ENCODE measurements around the gene COL6A6.
"Not testable (repeated sequence)": the region's sequence is repeated elsewhere in the genome, so short reads cannot be mapped to it uniquely, and the experiment has no call there.

Gene COL6A6

DNA sequence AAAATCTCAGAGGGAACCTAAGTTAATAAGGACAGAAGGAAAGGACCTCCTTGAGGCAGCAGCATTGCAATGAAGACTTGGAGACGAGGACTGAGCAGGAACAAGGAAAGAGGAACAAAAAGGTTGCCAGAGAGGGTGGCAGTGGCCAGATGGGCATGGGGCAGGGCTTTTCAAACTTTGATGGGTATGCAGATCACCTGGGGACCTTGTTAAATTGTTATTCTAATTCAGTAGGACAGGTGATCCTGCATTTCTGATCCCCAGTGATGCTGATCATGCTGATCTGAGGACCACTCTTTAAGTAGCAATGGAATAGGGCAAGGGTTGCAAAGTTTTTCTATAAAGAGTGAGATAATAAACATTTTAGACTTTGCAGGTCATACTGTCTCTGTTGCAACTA is 11.1 kb downstream of the COL6A6 start:
- H3K4me3 ChIP-seq: no peak overlapping the region
- H3K4me2 ChIP-seq: no peak overlapping the region
- H3K9ac ChIP-seq: no peak overlapping the region
- TF ChIP-seq Cebpa-rat (IDR thresholded peaks at IDR 0.05): no peak
- H3K36me3 ChIP-seq: no peaks in the 10 kb centered on the region
- no peaks in the 10 kb centered on the region for H3K27me3 ChIP-seq
- no peaks in the 10 kb centered on the region for H3K9me3 ChIP-seq (replicated peaks in 1 of 11)
- H3K27ac ChIP-seq: no peak overlapping the region
- H4K20me1 ChIP-seq: no peaks in the 10 kb centered on the region
- peaks cover 0 to 10% (median 7%) of the 10 kb centered on the region in 10 experiments; a peak in 7 of 20 replicates for H3K4me1 ChIP-seq

- H3K4me1 ChIP-seq: peaks cover 0 to 10% (median 7%) of the 10 kb centered on the region in 10 experiments; a peak in 7 of 20 replicates
- no peak overlapping the region for H3K9ac ChIP-seq
- no peaks in the 10 kb centered on the region for H3K27me3 ChIP-seq
- no peaks in the 10 kb centered on the region for H3K36me3 ChIP-seq
- TF ChIP-seq Cebpa-rat (IDR thresholded peaks at IDR 0.05): no peak
- peaks cover 0 to 3% (median 0%) of the 10 kb centered on the region in 11 experiments; a peak in 1 of 22 replicates for H3K9me3 ChIP-seq (replicated peaks in 1 of 11)
- H3K4me3 ChIP-seq: no peak overlapping the region
- H3K4me2 ChIP-seq: peak overlapping the region in 4 of 11 experiments; percentile 5 to 30 (median 14); a peak in 3 of 22 replicates
- no peak overlapping the region for H3K27ac ChIP-seq
- H4K20me1 ChIP-seq: no peaks in the 10 kb centered on the region
Observed at GRCh38 chr3:130529486-130530215, 12.7 kb downstream of the COL6A6 start.

DNA sequence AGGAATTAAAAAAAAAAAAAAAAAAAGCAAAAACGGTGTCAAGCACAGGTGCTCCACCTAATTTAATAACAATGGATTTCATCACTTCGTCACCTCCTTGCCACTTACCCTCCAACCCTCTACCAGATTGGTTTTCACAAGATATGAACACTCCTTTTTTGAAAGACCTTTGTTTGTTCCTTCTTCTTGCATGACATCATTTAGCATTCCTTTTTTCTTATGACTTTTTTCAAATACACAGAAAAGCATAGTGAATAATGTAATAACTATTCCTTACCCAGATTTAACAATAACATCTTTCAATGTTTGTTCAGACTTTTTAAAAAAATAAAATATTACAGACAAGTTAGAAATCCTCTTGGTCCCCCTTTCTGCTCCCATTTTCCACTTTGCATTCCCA is 16.3 kb downstream of the COL6A6 start:
- no peak for TF ChIP-seq Cebpa-rat (IDR thresholded peaks at IDR 0.05)

DNA sequence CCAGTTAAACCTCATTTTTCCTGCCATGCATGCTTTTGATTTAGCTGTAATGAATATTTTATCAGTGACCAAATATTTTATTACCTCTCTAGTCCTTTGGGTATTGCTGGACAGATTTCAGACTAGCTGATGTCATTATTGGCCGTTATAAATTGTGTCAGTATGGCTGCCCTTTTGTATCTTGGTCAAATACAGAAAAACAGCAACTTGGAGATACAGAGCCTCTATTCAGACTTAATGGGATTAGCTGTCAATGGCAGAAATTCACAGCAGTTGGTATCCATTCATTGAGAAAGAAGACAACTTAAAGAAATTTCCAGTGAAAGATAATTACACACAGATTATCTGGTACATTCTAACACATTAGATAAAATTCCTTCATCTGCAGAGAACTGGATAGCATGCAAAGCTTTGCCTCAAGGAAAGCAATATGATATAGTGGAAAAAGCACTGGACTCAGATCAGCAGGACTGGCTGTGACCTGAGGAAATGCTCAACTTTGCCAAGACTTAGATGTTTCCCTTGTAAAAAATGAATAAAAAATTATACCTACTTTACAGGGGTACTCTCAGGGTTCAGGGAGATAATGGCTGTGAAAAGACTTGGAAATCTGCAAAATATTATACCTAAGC is 20.8 kb downstream of the COL6A6 start:
- H3K27me3 ChIP-seq: no peaks in the 10 kb centered on the region
- no peak overlapping the region for H3K27ac ChIP-seq
- no peaks in the 10 kb centered on the region for H3K36me3 ChIP-seq
- no peak overlapping the region for H3K4me2 ChIP-seq
- no peak for TF ChIP-seq Cebpa-rat (IDR thresholded peaks at IDR 0.05)
- H3K4me3 ChIP-seq: no peak overlapping the region
- no peaks in the 10 kb centered on the region for H3K4me1 ChIP-seq
- peaks cover 0 to 3% (median 0%) of the 10 kb centered on the region in 11 experiments; a peak in 1 of 22 replicates for H3K9me3 ChIP-seq (replicated peaks in 1 of 11)
- no peaks in the 10 kb centered on the region for H4K20me1 ChIP-seq
- no peak overlapping the region for H3K9ac ChIP-seq

More for the DNA sequence above, 16.3 kb downstream of the COL6A6 start:
- Histone ChIP-seq H3K4me1 (peaks cover 0 to 10% (median 7%) of the 10 kb centered on the region in 10 experiments; a peak in 7 of 20 replicates), H3K27ac (no peak overlapping the region), H3K27me3 (no peaks in the 10 kb centered on the region), H4K20me1 (no peaks in the 10 kb centered on the region), H3K9me3 (replicated peaks in 1 of 11) (peaks cover 0 to 3% (median 0%) of the 10 kb centered on the region in 11 experiments; a peak in 1 of 22 replicates), H3K4me3 (no peak overlapping the region), H3K36me3 (no peaks in the 10 kb centered on the region), H3K9ac (no peak overlapping the region), H3K4me2 (no peak overlapping the region)

- Histone ChIP-seq H3K36me3 (no peaks in the 10 kb centered on the region), H3K4me3 (no peak overlapping the region), H3K4me2 (no peak overlapping the region), H3K9me3 (replicated peaks in 1 of 11) (peaks cover 0 to 1% (median 0%) of the 10 kb centered on the region in 11 experiments; a peak in 1 of 22 replicates), H3K27me3 (no peaks in the 10 kb centered on the region), H3K9ac (no peak overlapping the region), H3K4me1 (peaks cover 0 to 5% (median 0%) of the 10 kb centered on the region in 10 experiments; a peak in 3 of 20 replicates), H4K20me1 (no peaks in the 10 kb centered on the region), H3K27ac (no peak overlapping the region)
- no peak for TF ChIP-seq Cebpa-rat (IDR thresholded peaks at IDR 0.05)
Observed at GRCh38 chr3:130539005-130539404, 22.0 kb downstream of the COL6A6 start.

- H3K27ac ChIP-seq: peak overlapping the region in 1 of 11 experiments; percentile 28; a peak in 1 of 22 replicates
- H4K20me1 ChIP-seq: no peaks in the 10 kb centered on the region
- no peak overlapping the region for H3K4me2 ChIP-seq
- H3K9ac ChIP-seq: no peak overlapping the region
- peaks cover 7 to 21% (median 16%) of the 10 kb centered on the region in 11 experiments; a peak in 21 of 22 replicates for H3K9me3 ChIP-seq (replicated peaks in 1 of 11)
- no peak overlapping the region for H3K4me3 ChIP-seq
- no peaks in the 10 kb centered on the region for H3K27me3 ChIP-seq
- TF ChIP-seq Cebpa-rat (IDR thresholded peaks at IDR 0.05): no peak
- H3K36me3 ChIP-seq: no peaks in the 10 kb centered on the region
- H3K4me1 ChIP-seq: peaks cover 0 to 5% (median 0%) of the 10 kb centered on the region in 10 experiments; a peak in 3 of 20 replicates
Observed at GRCh38 chr3:130543322-130543721, 26.3 kb downstream of the COL6A6 start.

DNA sequence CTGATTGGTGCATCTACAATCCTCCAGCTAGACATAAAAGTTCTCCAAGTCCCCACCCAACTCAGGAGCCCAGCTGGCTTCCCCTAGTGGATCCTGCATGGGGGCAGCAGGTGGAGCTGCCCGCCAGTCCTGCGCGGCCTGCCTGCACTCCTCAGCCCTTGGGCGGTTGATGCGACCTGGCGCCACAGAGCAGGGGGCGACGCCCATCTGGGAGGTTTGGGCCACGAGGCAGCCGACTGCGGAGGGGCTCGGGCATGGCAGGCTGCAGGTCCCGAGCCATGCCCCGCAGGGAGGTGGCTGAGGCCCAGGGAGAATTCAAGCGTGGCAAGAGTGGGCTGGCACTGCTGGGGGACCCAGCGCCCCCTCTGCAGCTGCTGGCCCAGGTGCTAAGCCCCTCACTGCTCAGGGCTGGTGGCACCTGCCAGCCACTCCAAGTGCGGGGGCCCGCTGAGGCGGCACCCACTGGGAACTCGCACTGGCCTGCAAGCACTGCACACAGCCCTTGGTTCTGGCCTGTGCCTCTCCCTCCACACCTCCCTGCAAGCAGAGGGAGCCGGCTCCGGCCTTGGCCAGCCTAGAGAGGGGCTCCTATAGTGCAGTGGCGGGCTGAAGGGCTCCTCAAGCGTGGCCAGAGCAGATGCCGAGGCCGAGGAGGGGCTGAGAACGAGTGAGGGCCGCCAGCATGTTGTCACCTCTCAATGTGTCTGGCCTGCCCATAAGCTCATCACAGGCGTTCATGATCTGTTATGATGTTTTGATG is 30.1 kb downstream of the COL6A6 start:
- no peak overlapping the region for H3K4me2 ChIP-seq
- TF ChIP-seq Cebpa-rat (IDR thresholded peaks at IDR 0.05): no peak
- H3K4me3 ChIP-seq: no peak overlapping the region
- H3K9me3 ChIP-seq (replicated peaks in 1 of 11): peaks cover 24 to 45% (median 35%) of the 10 kb centered on the region in 11 experiments
- no peaks in the 10 kb centered on the region for H3K36me3 ChIP-seq
- no peaks in the 10 kb centered on the region for H3K27me3 ChIP-seq
- no peaks in the 10 kb centered on the region for H4K20me1 ChIP-seq
- no peak overlapping the region for H3K9ac ChIP-seq
- no peak overlapping the region for H3K27ac ChIP-seq
- H3K4me1 ChIP-seq: peaks cover 0 to 5% (median 0%) of the 10 kb centered on the region in 10 experiments; a peak in 3 of 20 replicates

- H3K36me3 ChIP-seq, H3K9ac ChIP-seq, H3K4me2 ChIP-seq, H4K20me1 ChIP-seq, H3K27me3 ChIP-seq, H3K4me3 ChIP-seq, H3K4me1 ChIP-seq, H3K27ac ChIP-seq: not testable (repeated sequence)
- peaks cover 30 to 50% (median 41%) of the 10 kb centered on the region in 11 experiments for H3K9me3 ChIP-seq (replicated peaks in 1 of 11)
Observed at GRCh38 chr3:130547680-130548065, 30.7 kb downstream of the COL6A6 start.

DNA sequence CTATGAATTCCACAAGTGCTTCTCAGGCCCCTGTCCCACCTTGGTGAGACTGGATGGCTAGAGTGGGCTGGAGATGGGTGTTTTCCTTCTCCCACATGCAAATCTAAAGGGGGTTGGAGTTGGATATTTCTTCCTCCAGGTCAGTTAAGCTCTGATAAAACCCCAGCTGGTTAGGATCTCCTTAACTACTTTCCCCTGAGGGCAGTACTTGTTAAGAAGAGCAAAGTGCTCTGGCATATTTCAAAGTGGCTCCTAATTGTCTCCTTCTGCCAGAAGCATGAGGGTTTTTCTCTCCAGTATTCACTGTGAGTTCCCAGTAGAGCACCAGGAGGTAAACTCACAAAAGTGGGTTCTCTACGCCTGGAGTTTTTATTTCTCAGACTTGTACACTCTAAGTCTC is 31.4 kb downstream of the COL6A6 start:
- H3K9ac ChIP-seq: no peak overlapping the region
- no peaks in the 10 kb centered on the region for H3K27me3 ChIP-seq
- no peaks in the 10 kb centered on the region for H3K36me3 ChIP-seq
- no peak overlapping the region for H3K4me3 ChIP-seq
- no peaks in the 10 kb centered on the region for H4K20me1 ChIP-seq
- peaks cover 34 to 57% (median 48%) of the 10 kb centered on the region in 11 experiments for H3K9me3 ChIP-seq (replicated peaks in 1 of 11)
- H3K27ac ChIP-seq: no peak overlapping the region
- no peak overlapping the region for H3K4me2 ChIP-seq
- H3K4me1 ChIP-seq: peaks cover 0 to 3% (median 0%) of the 10 kb centered on the region in 10 experiments; a peak in 3 of 20 replicates
- TF ChIP-seq Cebpa-rat (IDR thresholded peaks at IDR 0.05): no peak
